IPS-NIHi7 (cell line): Measurements from ENCODE around the gene FBXO31.

Experiments used
- DNase-seq: peaks from one replicate; pipeline ENCODE4 v3.0.0; 2012; ENCODE audit warnings: mixed read lengths; ENCODE audit errors: extremely low spot score

FBXO31 gene, protein sequence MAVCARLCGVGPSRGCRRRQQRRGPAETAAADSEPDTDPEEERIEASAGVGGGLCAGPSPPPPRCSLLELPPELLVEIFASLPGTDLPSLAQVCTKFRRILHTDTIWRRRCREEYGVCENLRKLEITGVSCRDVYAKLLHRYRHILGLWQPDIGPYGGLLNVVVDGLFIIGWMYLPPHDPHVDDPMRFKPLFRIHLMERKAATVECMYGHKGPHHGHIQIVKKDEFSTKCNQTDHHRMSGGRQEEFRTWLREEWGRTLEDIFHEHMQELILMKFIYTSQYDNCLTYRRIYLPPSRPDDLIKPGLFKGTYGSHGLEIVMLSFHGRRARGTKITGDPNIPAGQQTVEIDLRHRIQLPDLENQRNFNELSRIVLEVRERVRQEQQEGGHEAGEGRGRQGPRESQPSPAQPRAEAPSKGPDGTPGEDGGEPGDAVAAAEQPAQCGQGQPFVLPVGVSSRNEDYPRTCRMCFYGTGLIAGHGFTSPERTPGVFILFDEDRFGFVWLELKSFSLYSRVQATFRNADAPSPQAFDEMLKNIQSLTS

DNA sequence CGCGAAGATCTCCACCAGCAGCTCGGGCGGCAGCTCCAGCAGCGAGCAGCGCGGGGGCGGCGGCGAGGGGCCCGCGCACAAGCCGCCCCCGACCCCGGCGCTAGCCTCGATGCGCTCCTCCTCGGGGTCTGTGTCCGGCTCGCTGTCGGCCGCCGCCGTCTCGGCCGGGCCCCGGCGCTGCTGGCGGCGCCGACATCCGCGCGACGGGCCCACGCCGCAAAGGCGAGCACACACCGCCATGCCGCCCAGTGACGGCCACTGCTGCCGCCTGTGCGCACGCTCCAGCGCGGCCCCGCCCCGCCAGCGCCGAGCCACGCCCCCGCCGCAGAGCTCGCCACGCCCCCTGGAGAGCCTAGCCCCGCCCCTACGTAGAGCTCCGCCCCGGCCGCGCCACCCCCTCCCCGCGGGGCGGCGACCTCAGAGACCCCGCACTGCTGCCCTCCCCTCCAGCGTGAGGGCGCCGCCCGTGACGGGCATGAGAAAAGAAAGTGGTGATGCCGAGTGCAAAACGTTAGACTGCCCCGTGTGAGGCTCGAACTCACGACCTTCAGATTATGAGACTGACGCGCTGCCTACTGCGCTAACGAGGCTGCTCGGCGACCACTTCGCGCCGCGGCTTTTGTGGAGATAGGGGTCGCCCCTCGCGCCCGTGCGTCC, at the start of gene FBXO31:
Gene FBXO31, minus strand, starts transcription at position 272 of the 657 bp plus-strand sequence. Its CDS starts 32 bp downstream, at position 240.
- DNase-seq: peak; percentile 84

DNA sequence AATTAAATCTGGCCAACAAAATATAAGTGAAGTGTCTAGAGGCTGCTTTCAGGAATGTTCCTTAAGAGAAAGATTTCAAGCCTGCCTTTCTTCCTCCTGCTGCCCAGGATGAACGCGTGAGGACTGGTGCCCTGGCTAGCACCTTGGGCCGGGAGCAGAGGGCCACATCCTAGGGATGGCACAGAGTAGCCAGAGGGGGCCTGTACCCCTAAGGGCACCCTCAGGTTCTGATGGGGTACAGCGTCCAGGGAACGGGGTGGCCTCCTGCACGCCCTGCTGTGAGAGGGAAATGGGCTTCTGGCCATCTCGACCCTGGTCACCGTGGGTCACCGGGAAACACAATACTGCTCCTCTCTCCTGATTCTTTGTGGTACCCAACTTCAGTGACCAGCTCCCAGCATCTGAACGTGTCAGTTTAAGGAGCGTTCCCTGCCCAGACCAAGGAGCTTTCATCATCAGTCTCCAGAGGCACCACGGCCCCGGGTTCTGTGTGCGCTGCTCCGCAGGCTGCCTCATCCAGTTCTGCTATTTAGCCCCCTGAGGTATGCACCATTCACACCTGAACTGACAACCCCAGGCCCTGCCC, 48.8 kb upstream of the FBXO31 start:
- no peak for DNase-seq

DNA sequence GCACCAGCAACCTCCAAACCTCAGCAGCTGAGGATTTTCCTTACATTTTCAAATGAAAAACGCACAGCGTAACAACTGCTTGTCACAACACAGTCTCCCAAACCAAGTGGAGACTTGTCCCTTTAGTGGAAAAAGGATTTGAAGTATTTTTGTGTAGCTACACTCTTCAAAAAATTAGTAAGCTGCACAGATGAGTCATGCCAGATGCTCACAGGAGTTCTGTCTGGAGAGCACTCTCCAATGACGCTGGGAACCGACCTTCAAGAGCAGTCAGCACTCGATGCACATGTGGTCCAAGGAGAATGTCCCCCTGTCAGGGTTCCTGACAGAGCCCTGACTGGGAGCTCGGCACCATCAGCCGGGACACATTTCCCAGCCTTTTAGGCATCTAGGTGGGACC, 48.4 kb upstream of the FBXO31 start:
- DNase-seq: no peak

DNA sequence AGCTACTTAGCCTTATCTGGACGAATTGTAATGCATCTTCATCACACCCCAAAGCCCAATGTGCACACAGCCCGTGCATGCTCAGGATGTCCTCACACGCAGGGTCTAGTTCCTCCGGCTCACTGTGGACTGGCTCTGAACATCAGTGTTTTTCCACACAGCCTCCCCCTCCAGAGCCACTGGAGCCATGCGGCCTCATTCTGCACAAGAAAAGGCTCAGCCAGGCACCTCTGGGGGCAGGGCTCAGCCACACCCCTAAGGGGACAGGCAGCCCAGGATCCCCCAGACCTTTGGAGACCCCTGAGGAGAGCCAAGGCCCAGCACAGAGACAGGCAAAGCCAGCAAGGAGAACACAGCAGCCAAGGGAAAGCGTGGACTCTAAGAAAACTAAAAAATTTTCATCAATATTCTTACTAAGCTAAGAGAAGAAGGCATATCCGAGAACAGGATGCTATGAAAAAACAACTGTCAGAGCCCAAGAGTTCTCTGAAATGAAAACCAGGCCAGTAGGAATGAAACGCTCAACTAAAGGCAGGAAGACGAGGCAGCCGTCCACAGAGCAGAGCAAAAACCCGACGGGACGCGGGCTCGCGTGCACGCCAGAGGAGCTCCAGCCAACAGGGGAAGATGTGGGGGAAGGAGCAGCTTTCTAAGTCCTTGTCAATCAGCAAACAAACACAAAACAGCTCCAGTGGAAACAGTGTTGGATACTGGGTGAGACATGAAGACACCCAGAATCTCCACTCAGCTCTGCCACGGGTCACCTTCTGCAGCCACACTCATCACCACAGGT, 43.0 kb upstream of the FBXO31 start:
- no peak for DNase-seq

DNA sequence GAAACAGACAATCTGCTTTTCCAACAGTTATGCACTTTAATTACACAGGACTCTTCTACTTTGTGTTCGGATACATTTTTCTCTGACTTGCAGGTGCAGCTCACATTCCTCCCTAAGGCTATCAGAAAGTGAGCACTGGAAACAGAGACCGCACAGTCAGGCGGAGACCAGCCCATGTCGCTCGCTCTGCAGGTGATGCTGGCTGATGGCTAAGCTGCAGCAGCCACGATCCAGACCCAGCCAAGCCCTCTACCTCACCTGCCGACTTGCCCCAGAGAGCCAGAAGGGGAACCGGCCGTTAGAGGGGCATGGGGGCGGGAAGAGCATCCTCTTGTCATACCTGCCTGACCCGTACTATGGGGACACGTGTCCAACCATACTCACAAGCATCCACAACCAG, 42.4 kb upstream of the FBXO31 start:
- DNase-seq: no peak

DNA sequence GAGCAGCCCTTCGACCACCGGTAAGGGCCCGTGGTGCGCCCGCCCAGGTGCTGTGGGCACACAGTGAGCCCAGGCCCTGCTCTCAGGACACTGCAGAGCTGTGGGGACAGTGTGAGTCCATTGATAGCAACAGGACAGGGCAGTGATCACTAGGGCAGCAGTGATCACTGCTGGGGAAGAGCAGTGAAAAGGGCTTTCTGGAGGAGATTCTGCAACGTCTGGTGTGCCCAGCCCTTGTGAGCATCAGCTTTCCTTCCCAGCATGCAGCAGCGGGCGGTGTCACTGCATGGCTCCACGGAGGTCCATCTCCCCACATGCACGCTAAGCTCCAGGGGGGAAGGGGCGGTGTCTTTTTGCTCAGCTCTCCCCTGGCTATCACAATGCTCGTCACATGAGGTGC, 40.7 kb upstream of the FBXO31 start:
- no peak for DNase-seq

DNA sequence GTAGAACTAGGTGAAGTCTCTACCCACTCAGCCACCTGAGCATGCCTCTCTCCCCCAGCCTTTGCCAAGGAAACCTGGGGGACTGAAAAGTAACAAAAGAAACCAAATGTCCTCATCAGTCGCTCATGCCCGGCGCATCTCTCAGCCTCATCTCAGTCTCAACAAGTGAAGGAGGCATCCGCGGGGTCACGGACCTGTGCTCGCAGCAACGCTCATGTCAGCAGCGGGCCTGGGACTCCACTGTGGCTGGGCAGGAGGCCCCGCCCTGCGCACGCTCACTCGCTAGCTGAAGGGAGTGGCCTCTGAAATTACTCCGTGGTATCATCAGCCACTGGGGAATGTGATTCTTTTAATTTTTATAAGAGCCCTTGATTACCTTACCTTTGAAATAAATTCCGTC, 39.9 kb upstream of the FBXO31 start:
- no peak for DNase-seq

DNA sequence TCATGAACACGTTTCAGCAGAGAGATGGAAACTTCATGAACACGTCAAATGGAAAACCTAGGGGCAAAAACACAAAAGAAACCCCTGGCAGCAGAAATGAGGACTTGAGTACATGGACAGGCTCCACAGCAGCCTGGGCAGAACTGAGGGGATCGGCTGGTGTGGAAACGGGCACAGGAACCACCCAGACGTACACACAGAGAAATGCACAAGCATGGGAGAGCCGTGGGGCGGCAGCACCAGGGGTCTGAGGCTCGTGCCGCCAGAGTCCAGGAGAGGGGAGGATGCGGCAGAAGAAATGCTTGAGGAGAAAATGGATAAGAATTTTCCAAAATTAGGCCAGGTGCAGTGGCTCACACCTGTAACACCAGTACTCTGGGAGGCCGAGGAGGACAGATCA, 38.5 kb upstream of the FBXO31 start:
- no peak for DNase-seq

DNA sequence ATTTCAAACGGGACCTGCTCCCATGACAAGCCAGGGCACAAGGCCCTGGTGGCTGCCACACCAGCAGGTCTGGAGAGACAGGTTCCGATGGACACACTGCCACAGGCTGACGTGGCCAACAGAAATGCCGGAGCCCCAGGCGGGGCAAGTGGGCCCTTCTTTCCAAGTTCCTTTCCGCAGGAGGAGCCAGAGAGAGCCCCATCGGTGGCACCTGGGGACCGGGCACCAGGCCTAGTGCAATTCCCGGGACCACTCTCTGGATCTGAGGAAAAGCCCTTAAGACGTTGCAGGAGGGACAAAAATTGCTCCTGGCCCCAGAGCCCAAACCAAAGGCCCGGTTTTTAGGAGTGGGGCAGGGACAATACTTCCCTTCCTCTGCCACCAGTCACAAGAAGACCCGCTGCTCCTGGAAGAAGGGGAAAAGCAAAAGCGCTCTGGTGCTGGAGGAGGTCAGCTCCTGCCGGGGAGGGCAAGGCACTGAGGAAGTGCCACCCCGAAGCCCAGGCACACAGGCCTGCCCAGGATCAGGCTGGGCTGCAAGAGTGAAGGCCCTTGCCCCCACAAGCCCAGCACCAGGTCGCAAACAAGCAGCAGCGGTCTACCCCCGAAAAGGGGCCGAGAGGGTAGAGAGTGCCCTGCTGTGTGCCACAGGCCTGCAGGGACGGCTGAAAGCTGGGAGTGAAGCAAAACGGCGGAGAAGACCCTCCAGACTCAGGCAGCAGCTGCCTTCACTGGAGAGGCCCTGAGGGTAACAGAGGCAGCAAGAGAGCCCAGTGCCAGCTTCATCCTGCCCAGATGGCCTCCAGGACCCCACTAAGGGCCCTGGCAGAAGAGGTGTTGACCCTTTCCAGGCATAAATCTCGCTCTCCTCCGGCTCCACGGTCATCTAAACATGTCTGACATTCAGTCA, 37.7 kb upstream of the FBXO31 start:
- DNase-seq: no peak

DNA sequence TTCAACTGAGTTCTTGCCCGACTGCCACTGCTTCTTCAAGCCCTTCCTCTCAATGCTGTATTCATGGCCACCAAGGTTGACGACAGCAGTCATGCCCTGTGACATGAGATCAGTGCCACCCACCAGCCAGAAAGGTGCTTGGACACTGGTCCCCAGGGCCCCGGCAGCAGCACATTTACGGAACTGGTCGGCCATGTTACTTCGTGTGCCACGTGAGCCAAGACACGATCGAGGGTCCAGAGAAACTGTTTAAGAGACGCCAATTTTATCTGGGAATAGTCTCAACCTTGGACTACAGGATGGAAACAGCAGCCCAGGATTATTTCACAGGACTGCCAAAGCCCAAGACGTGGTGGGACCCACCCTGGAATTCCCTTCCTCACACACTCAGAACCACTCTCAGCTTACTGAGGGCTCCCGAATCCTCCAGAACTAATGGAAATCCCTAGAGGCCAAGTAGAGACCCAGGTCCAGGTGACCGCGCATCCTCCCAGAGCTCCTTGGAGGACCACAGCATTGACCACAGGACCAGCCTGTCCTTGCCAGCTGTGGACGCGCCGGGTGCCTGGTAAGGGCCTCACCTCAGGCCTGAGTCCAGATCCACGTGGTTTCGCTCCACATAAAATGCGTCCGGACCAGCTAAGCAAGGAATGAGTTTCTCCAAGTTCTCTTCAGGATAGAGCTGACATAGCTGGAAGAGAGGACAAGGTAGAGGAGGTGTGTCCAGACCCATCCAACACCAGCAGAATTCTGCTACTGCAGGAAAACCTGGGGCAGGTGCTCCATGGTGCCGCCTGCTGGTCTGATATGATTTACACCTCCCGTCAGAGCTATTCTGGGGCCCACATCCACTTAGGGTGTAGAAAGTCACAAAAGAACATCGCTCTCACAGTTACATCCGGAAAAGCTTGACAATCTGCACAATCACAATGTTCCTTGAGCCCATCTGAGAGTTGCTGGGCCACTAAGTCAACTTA, 36.7 kb upstream of the FBXO31 start:
- DNase-seq: no peak

DNA sequence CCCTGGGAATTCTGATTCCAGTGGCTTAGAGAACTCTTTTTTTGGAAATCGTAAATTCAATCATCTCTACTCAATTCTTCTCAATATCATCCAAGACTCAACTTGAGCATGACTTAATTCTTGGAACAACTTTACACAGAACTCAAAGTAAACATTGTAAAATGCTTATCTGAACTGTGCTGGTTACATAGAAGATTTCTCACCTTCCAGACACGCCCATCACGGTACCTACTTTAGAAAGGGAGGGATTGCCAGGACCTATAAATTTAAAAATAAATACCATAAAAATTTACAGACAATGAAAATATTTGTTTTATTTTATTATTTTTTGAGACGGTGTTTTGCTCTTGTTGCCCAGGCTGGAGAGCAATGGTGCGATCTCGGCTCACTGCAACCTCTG, 35.1 kb upstream of the FBXO31 start:
- no peak for DNase-seq

DNA sequence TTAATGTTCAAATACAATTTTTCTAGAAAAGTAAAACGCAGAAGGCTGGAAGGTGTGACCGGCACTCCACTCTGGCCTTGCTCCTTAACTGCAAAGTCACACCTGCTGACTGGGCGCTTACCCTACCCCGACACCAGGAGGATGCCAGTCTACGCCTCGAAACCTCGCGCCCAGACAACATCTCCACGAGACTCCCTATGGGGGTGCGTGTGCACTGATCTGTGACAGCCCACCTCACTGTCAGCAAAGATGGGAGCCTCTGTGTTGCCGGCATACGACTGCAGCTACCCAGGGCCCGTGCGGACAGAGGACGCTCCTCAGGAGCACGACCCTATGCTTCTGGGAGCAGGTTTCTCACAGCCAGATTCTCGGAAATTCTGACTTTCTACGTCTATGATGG, 34.6 kb upstream of the FBXO31 start:
- DNase-seq: no peak

DNA sequence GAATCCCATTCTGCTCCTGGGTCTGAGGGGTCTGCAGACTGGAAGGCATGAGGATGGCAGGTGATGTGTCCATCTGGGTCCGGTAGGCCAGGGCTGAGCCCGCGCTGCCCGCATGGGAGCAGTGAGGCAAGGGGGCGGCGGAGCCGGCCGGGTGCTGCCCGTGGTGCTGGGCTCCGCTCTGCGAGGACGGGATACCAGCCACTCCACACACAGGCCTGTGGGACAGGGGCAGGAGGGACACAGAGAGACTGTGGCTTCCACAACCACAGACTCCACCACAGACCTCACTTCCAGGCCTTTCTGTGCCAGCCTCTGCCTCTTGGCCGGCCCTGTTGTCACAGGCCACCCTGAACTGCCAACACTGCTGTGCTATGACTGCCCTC, 33.9 kb upstream of the FBXO31 start:
- DNase-seq: no peak

DNA sequence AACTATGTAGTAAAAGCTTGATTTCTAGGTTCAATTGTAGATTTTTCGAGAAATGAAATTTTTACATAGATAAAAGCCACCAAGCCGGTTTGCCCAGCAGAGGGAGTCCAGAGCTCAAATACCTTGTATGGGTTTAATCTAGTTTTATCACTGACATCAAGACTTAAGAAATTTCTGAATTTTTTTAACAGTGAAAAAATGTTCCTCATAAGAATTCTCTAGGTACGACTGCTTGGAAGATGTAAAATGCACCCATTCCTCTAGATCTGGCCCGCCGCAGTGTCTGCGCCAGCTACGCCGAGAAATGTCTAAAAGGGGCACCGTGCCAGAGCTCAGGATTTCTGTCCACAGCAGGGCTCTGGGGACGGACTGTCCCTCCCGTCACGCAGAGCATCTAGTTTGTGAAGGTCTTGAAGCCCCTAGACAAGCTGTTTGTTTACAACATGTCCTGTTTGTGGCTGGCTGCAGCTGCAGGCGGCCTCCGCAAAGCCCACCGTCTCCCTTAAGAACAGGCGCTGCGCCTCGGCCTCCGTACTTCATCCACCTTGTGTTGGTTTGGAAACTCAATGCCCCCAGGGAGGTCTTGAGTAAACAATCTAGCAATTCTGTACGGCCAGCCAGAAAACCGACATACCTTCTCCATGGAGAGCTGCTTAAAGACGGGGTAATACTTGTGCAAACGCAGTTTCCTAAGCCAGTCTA, 33.4 kb upstream of the FBXO31 start:
- no peak for DNase-seq

DNA sequence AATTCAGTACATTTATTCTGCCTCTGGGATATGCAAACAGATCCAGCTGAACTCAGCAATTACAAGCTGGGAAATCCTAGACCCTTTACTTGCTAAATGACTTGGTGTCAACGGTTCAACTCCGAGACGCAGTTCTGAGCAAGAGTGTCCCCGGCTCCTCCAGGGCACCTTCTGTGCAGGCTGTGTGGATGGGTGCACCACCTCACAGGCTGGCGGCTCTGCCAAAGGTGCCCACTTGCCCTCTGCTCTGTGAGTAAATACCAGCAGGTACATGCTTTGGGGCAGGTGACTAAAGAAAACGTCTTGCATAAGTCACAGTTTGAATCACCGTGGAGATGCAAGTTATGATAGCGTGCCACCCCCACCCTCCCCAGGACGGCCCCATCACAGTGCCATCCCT, 31.9 kb upstream of the FBXO31 start:
- DNase-seq: no peak

DNA sequence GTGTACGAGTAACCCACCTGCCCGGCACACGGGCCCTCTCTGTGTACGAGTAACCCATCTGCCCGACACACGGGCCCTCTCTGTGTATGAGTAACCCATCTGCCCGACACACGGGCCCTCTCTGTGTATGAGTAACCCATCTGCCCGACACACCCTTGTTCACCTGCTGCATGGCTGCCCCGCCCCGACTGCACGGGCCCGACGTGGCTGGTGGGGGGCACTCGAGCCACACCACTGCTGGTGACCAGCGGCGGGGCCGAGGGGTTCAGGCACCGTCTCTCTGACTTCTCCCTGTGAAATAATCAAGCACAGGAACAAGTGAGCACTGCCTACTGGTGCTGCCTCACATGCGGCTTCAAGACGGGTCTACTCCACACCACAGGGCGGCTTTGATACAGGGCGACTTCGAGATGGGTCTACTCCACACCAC, 30.7 kb upstream of the FBXO31 start:
- DNase-seq: no peak

DNA sequence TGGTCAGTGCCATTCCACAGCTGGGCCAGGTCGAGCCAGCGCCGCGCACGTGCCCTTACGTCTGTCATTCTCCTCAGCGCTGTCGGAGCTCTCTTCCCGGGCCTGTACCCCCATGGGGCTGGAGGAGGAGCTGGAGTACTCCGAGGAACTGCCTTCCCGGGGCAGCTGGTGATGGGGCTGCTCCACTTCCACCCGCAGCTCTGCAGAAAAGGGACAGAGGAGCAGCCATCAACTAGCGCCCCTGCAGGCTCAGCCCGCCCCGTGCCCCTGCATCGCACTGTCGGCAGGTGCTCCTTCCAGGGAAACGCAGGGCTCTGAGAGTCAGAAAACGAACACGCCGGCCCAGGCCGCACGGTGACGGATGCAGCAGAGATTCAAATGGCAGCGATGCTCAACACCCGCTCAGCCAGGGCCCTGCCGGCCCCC, 29.4 kb upstream of the FBXO31 start:
- DNase-seq: no peak

DNA sequence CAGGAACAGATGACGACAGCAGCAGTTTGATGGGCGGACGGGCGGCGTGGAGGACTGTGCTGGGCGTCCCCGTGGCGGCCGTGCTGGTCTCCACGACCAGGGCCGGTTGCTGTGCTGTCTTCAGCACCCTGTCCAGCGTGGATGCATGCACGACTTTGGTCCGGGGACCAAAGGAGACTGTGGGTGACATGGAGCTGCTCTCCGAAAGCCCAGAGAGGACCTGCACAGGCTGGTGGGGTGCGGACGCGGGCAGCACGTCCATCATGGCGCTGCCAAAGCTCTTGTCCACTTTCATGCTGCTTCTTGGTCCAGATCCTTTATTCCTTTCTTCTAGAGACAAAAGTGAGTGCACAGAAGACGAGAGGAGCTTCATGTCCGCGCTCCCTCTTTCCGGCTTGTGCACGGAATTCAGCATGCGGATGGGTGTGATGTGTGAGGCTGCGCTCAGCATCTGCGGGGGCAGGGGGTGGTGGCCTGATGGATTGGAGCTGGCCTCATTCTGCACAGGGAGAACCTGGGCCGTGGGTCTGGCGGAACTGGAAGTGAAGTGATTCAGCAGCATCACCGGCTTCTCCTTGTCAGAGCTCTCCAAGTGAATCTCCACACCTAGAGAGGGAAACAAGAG, 28.9 kb upstream of the FBXO31 start:
- no peak for DNase-seq
